ENCODE results near the gene GDPD5. TPM values are rescaled to one million over a fixed set of nuclear protein-coding genes. Genes with fewer than 3 reads are reported as not detected.

The GDPD5 gene
- total RNA-seq, 1 donor from 2014 or later = 15.8 TPM

DNA sequence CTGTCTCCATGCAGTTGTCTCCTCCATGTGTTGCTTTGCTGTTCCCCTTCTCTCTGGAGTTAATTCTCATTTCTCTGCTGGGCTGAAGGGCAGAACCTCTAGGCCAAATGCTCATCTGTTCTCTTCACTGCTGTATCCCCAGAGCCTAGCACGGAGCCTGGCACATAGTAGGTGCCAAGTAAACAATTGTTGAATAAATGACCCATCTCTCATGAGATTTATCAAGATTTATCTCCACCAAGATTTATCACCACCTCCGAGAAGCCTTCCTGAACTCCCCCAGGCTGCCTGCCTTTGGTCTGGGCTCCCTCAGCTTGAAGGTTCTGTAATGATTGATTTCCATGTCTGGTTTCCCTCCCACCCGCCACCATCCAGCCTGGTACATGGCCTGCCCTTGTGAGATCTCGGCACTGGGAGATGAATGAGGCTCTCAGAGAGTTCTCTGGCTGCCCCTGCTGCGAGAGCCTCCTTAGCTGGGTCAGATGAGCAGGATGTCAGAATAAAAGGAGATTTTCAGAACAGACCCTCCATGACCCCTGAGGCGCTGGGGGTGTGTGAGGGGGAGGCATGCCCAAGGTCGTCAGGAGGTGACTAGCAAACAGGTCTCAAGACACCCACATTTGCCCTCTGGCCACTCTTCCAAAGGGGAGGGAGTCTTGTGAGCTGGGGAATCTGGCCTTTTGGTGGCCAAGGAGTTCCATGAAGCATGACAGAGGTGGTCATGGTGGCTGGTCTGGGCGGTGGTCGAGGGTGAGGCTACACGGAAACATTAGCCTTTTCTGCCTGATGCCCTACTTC lies 2.4 kb upstream of the GDPD5 start:
- intact Hi-C loops (cut with DNase I) = no loop called here
- no peak for TF ChIP-seq CTCF (IDR thresholded peaks at IDR 0.05)

GRCh38 chr11:75527130-75527529 lies 1.4 kb upstream of the GDPD5 start:
- Histone ChIP-seq H3K4me3 (no peak overlapping the region), H3K27me3 (ENCODE audit: low read depth) (no peaks in the 10 kb centered on the region), H3K9me3 (no peaks in the 10 kb centered on the region), H3K4me1 (peaks cover 20% of the 10 kb centered on the region), H3K27ac (no peak overlapping the region), H3K36me3 (no peaks in the 10 kb centered on the region)
- intact Hi-C loops (cut with DNase I) = no loop called here
- TF ChIP-seq CTCF (IDR thresholded peaks at IDR 0.05) = no peak
- DNase-seq = no peak
- ATAC-seq = no peak

More for the DNA sequence above, 2.4 kb upstream of the GDPD5 start:
- Histone ChIP-seq H3K27ac (no peak overlapping the region), H3K4me1 (peaks cover 24% of the 10 kb centered on the region), H3K36me3 (no peaks in the 10 kb centered on the region), H3K4me3 (no peak overlapping the region), H3K27me3 (ENCODE audit: low read depth) (no peaks in the 10 kb centered on the region), H3K9me3 (no peaks in the 10 kb centered on the region)
- no peak for ATAC-seq
- no peak for DNase-seq

DNA sequence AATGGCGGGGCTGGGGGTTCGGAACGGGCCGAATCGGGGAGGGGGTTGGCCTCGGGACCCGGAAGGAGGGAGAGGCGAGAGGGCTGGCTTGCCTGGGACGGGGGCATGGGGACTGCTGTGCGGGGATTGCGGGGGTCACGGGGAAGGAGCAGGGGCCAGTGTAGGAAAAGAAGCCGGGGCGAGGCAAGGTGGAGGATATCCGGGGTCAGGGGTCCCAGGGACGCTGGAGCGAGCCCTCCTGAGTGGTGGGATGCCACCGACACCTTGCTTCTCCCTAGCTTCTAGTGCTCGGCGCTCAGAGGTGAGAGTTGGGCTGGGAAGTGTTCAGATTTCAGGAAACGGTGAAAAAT lies 426 bp upstream of the GDPD5 start:
- no peak for ATAC-seq
- Histone ChIP-seq H3K9me3 (no peaks in the 10 kb centered on the region), H3K36me3 (no peaks in the 10 kb centered on the region), H3K4me3 (peak overlapping the region; percentile 78), H3K27ac (no peak overlapping the region), H3K4me1 (peaks cover 18% of the 10 kb centered on the region), H3K27me3 (ENCODE audit: low read depth) (no peaks in the 10 kb centered on the region)
- DNase-seq = no peak
- intact Hi-C loops (cut with DNase I) = no loop called here
- TF ChIP-seq CTCF (IDR thresholded peaks at IDR 0.05) = no peak

DNA sequence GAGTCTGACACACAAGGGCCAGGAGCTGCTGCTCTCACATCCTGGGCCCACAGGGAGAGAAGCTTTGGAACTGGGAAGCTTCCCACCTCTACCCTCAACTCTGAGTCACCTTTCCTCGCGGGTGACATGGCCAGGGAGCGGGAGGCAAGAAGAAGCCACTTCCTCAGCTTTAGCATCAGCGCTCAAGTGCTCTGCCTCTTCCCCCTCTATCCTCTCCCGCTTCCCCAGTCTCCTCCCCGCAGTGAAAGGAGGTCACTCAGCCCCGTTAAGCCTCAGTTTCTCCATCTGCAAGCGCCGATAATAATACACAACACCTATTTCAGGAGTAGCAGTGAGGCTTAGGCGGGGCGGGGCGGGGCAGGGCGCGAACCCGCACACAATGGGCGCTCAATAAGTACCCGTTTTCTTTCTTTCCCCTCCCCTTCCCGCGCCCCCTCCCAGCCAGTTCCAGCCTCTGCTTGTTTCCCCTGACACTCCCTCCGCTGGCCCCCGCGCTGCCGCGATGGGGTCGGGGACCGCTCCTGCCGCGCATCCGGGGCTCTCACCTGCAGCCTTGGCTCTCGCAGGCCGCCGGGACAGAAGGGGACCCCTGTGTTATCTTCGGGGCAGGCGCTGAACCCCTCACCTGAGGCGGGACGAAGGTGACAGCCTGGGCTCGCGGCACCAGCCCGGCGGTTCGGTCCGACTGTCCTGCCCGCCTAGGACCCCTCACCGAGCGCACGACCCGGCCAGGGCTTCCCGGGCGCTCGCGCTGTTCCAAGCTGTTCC lies 892 bp downstream of the GDPD5 start:
- intact Hi-C loops (cut with DNase I) = no loop called here
- H3K27ac ChIP-seq = peak overlapping the region; percentile 67
- DNase-seq (no peak), ATAC-seq (peak in 1 of 2 donors; percentile 8)
- H3K9me3 ChIP-seq = no peaks in the 10 kb centered on the region
- H3K4me3 ChIP-seq = peak overlapping the region; percentile 78
- no peaks in the 10 kb centered on the region for H3K27me3 ChIP-seq (ENCODE audit: low read depth)
- no peak for TF ChIP-seq CTCF (IDR thresholded peaks at IDR 0.05)
- H3K36me3 ChIP-seq = no peaks in the 10 kb centered on the region
- peaks cover 18% of the 10 kb centered on the region for H3K4me1 ChIP-seq

DNA sequence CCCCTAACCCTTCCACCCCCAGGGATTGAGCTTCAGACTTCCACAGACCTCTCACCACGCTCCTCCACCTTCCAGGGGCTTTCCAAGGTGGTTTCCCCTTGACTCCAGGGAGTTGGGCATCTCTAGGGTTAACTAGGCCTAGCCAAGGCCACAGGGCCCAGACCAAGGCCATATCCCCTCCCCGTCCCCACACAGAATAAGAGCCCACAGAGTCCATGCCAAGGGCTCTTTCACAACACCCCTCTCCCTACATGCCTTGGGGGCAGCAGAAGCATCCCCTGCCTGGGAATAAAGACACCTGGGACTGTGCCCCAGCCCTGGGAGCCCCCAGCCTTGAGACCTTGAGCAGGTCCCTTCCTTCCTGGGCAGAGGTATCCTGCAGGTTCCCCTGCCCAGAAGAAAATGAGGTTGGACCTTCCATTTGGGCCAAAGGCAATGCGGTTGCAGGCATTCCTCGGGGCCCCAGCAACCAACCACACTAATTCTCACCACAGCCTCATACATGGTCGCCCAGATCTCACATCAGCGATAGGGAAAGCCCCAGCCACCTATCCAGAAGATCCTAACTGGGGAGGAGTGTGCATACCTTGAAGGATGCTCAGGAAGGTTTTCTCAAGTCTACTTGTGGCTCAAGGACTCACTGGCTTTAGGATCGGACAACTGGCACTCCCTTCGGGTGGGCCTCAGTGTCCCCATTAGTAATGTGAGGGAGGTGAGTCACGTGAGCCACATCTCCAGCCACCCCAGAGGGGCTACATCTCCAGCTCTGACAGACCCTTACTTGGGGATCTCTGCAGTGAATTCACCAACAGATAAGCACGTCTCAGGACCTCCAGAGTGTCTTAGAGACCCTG lies 1.7 kb downstream of the GDPD5 start:
- no peaks in the 10 kb centered on the region for H3K27me3 ChIP-seq (ENCODE audit: low read depth)
- intact Hi-C loops (cut with DNase I) = no loop called here
- peak overlapping the region; percentile 78 for H3K4me3 ChIP-seq
- DNase-seq (no peak), ATAC-seq (no peak)
- no peaks in the 10 kb centered on the region for H3K9me3 ChIP-seq
- peaks cover 18% of the 10 kb centered on the region for H3K4me1 ChIP-seq
- H3K27ac ChIP-seq = no peak overlapping the region
- TF ChIP-seq CTCF (IDR thresholded peaks at IDR 0.05) = no peak
- no peaks in the 10 kb centered on the region for H3K36me3 ChIP-seq

Measured in lower lobe of right lung (tissue), 2 donors.